ENCODE results near the gene GPC1. TPM values are rescaled to one million over a fixed set of nuclear protein-coding genes. Genes with fewer than 3 reads are reported as not detected.

GPC1 gene
- total and polyA plus RNA-seq, 2 donors (not counting 1 experiment from before 2014, with no cell fraction given), result 1.2 to 3.3 TPM

GRCh38 chr2:240454106-240454901 lies 18.8 kb downstream of the GPC1 start:
- H3K4me3 Mint-ChIP-seq, result peak overlapping the region; percentile 82
- H3K27ac Mint-ChIP-seq, result no peak overlapping the region
- no peak overlapping the region for H3K27ac ChIP-seq (ENCODE audit: low read length in 2 of 2)
- H3K27me3 Mint-ChIP-seq, result peaks cover 33% of the 10 kb centered on the region
- peaks cover 26 to 32% of the 10 kb centered on the region in 2 donors for H3K4me1 ChIP-seq (ENCODE audit: control insufficient read depth in 2 of 2, insufficient read depth in 2 of 2, low read length in 2 of 2)
- CTCF ChIA-PET, result no interaction called here
- no peak overlapping the region for H2AFZ ChIP-seq (ENCODE audit: insufficient read depth, low read depth, low read length, poor library complexity, severe bottlenecking)
- H3K4me1 Mint-ChIP-seq, result peaks cover 29% of the 10 kb centered on the region
- POLR2A ChIA-PET, result no interaction called here
- DNase-seq (peak; percentile 36), ATAC-seq (ENCODE audit: low read depth) (no peak)
- TF ChIP-seq CTCF (IDR thresholded peaks at IDR 0.05) (no peak), EZH2 (IDR thresholded peaks at IDR 0.05; ENCODE audit: borderline replicate concordance, insufficient read depth, low read depth, low read length, poor library complexity, severe bottlenecking) (no peak)
- no peaks in the 10 kb centered on the region for H4K20me1 ChIP-seq (ENCODE audit: control insufficient read depth, insufficient read depth, low read length, poor library complexity, severe bottlenecking)
- no peak overlapping the region for H3K9ac ChIP-seq (ENCODE audit: low read length)
- peak overlapping the region; percentile 63 for H3K4me2 ChIP-seq (replicated peaks; ENCODE audit: low read depth, low read length, poor library complexity, severe bottlenecking)
- peaks cover 0 to 10% (median 0%) of the 10 kb centered on the region in 3 donors for H3K9me3 ChIP-seq (ENCODE audit: control extremely low read depth in 1 of 3, control insufficient read depth in 2 of 3, insufficient read depth in 1 of 3, low read length in 2 of 3)
- no peaks in the 10 kb centered on the region for H3K79me2 ChIP-seq (ENCODE audit: control insufficient read depth, insufficient read depth, low read length)
- H3K36me3 ChIP-seq (replicated peaks in 1 of 2; ENCODE audit: control extremely low read depth in 1 of 2, control insufficient read depth in 1 of 2, extremely low read depth in 1 of 2, insufficient read depth in 2 of 2, low read length in 1 of 2), result no peaks in the 10 kb centered on the region
- intact Hi-C loops (cut with micrococcal nuclease), result no loop called here
- 18% methylated on average over 35 of the region's 35 CpGs for whole genome bisulfite sequencing (ENCODE audit: insufficient coverage)
- H3K27me3 ChIP-seq (replicated peaks in 1 of 4; ENCODE audit: control extremely low read depth in 1 of 4, control insufficient read depth in 3 of 4, insufficient read depth in 4 of 4, low read length in 3 of 4), result peaks cover 0 to 63% (median 27%) of the 10 kb centered on the region in 4 experiments
- H3K9me3 Mint-ChIP-seq (ENCODE audit: insufficient read depth), result no peaks in the 10 kb centered on the region
- H3K4me3 ChIP-seq (ENCODE audit: control extremely low read depth in 1 of 5, extremely low read depth in 1 of 5, insufficient read depth in 1 of 5, low read depth in 2 of 5, low read length in 4 of 5), result no peak overlapping the region

GRCh38 chr2:240455272-240455646 lies 19.8 kb downstream of the GPC1 start:
- no peak for DNase-seq
- Histone ChIP-seq H3K4me3 (ENCODE audit: control extremely low read depth in 1 of 5, extremely low read depth in 1 of 5, insufficient read depth in 1 of 5, low read depth in 2 of 5, low read length in 4 of 5) (no peak overlapping the region), H3K36me3 (replicated peaks in 1 of 2; ENCODE audit: control extremely low read depth in 1 of 2, control insufficient read depth in 1 of 2, extremely low read depth in 1 of 2, insufficient read depth in 2 of 2, low read length in 1 of 2) (no peaks in the 10 kb centered on the region), H3K27me3 (replicated peaks in 1 of 4; ENCODE audit: control extremely low read depth in 1 of 4, control insufficient read depth in 3 of 4, insufficient read depth in 4 of 4, low read length in 3 of 4) (peaks cover 0 to 59% (median 27%) of the 10 kb centered on the region in 4 experiments), H3K79me2 (ENCODE audit: control insufficient read depth, insufficient read depth, low read length) (no peaks in the 10 kb centered on the region), H3K9me3 (ENCODE audit: control extremely low read depth in 1 of 3, control insufficient read depth in 2 of 3, insufficient read depth in 1 of 3, low read length in 2 of 3) (peaks cover 0 to 10% (median 0%) of the 10 kb centered on the region in 3 donors), H3K4me2 (replicated peaks; ENCODE audit: low read depth, low read length, poor library complexity, severe bottlenecking) (no peak overlapping the region), H4K20me1 (ENCODE audit: control insufficient read depth, insufficient read depth, low read length, poor library complexity, severe bottlenecking) (no peaks in the 10 kb centered on the region), H3K4me1 (ENCODE audit: control insufficient read depth in 2 of 2, insufficient read depth in 2 of 2, low read length in 2 of 2) (peaks cover 23 to 32% of the 10 kb centered on the region in 2 donors), H3K27ac (ENCODE audit: low read length in 2 of 2) (no peak overlapping the region), H2AFZ (ENCODE audit: insufficient read depth, low read depth, low read length, poor library complexity, severe bottlenecking) (no peak overlapping the region), H3K9ac (ENCODE audit: low read length) (no peak overlapping the region)
- POLR2A ChIA-PET, result no interaction called here
- 21% methylated on average over 7 of the region's 7 CpGs for WGBS (ENCODE audit: insufficient coverage)
- Mint-ChIP-seq H3K27ac (no peak overlapping the region), H3K4me3 (no peak overlapping the region), H3K27me3 (peaks cover 25% of the 10 kb centered on the region), H3K9me3 (ENCODE audit: insufficient read depth) (no peaks in the 10 kb centered on the region), H3K4me1 (peaks cover 21% of the 10 kb centered on the region)
- intact Hi-C loops (cut with micrococcal nuclease), result no loop called here
- CTCF ChIA-PET, result no interaction called here
- ATAC-seq (ENCODE audit: low read depth), result no peak
- TF ChIP-seq EZH2 (IDR thresholded peaks at IDR 0.05; ENCODE audit: borderline replicate concordance, insufficient read depth, low read depth, low read length, poor library complexity, severe bottlenecking) (no peak), CTCF (IDR thresholded peaks at IDR 0.05) (no peak)
